ENCODE results near the gene KIAA1217. TPM values are rescaled to one million over a fixed set of nuclear protein-coding genes. Genes with fewer than 3 reads are reported as not detected.
"Not testable (repeated sequence)": the region's sequence is repeated elsewhere in the genome, so short reads cannot be mapped to it uniquely, and the experiment has no call there.

KIAA1217 gene
- total RNA-seq, 1 experiment from 2014 or later: 4.3 TPM

DNA sequence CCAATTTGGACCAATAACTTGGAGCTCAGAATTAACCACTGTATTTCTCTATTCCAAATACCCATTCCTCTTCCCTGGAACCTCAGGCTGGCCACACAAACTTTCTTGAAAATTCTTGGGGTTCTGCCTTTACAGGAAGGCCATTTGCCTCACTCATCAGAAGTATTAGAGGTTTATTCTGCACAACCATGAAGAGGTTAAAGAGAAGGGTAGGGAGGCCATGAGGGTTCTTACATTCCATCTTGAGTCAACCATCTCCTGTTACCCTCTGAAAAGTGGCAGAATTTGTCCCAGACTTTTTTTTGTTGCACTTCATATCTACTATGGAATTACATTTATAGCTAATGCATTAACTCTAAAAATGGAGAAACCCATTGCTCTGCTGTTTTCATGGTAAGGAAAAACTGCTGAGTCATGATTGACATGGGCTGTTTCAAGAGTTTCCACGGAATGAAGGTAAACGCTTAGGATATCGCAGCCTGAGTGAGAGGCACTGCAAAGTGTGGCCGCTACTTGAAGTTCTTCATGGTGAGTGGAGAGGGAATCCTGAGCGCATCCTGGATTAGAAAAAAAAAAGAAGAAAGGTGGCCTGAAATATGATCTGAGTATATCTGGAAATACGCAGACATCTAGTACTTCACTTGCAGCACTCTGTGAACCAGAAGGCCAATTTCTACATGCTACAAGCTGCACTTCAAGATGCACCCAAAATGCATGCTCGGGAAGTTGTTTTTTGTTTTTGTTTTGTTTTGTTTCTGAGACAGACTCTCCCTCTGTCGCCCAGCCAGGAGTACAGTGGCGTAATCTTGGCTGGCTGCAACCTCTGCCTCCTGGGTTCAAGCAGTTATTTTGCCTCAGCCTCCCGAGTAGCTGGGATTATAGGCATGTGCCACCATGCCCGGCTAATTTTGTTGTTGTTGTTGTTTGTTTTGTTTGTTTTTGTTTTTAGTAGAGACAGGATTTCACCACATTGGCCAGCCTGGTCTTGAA is 83.7 kb downstream of the KIAA1217 start:
- no peak for DNase-seq (ENCODE audit: low read depth)

GRCh38 chr10:24299578-24300260 is 90.8 kb downstream of the KIAA1217 start:
- DNase-seq (ENCODE audit: low read depth): peak; percentile 35

GRCh38 chr10:24303522-24304310 is 94.8 kb downstream of the KIAA1217 start:
- DNase-seq (ENCODE audit: low read depth): no peak

DNA sequence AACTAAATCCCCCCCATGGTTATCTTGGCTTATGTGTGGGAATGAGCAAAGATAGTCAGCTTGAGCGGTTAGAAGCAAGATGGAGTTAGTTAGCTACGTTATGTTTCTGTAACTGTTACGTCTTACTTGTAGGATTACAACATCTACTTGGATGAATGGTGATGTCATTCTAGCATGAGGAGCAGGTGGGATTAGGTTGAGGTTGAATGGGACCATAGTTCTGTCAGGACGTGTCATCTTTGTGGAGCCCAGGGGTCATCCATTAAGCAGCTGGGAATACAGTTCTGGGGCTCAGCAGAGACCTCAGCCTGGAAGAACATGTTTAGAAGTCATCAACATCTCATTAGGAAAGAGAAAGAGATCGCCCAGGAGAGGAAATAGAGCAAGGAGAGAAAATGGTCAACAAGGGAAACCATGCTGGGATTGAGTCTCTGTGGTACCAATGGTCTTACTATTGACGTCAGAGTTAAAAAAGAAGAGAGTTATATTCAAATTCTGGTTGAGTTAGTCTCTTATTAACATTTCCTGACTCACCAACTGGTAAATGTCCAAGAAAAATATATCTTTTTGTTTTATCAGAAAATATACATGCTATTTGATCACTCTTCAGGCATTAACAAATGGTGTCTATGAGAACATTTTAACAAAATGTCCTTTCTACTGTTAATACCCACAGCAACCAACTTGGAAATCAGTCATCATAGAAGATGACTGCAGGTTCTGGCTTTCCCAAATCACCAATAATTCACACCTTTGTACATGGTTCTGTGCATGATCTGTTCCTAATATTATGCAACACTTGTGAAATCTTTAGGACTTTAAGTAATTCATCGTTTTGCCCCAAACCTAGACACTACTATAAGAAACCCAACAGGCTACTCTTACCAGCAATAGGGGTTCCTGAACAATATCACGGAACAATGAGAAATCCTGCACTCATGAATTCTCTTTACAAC is 96.9 kb downstream of the KIAA1217 start:
- no peak for DNase-seq (ENCODE audit: low read depth)

GRCh38 chr10:24306507-24306875 is 97.6 kb downstream of the KIAA1217 start:
- DNase-seq (ENCODE audit: low read depth): no peak

DNA sequence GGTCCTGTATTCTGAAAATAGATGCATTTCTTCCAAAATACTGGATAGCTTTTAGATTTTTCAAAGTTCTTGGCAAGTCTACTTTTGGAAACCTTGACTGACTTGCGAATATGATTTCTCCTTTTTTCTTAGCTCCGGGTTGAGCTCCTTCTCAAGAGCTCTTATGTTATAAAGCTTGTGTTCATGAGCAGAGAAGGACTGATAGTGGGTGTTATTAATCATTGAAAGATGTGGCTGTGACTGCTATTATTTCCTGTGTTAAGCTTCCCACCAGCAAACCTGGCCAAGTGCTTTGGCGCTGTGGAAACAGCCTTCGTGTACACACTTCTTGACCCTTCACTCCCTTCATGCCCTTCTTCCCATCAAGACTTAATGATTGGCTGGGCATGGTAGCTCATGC is 98.2 kb downstream of the KIAA1217 start:
- no peak for DNase-seq (ENCODE audit: low read depth)

DNA sequence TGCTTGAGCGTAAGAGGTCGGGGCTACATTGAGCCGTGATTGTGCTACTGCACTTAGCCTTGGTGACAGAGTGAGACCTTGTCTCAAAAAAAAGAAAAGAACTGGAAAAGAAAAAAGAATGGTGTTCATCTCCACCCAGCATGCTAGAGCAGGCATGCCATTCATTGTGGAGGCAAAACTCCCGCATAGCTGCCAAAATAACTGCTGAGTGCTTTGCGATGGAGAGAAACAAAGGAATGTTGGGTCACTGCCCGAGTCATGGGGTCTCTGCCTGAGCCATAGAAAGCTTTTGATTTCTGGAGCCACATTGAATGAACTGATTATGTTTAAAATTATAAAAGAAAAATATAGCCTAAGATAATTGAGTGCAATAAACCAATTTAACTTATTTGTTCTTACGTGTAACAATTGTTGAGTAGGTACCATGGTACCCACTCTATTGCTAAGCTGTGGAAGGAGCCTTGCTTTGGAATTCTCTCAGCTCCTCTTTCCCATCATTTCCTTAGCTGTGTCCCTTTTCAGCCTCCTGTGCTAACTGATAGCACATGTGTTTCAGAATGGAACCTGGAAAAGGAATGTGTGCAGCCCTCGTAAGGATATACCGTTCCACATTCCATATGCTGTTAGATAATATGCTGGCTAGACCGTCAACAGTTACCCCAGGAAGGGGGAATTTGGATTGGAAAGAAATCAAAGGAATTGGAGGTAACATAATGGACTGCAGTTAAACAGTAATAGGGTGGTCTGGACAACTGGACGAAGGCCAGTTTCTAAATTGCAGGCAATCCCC is 99.0 kb downstream of the KIAA1217 start:
- no peak for DNase-seq (ENCODE audit: low read depth)

GRCh38 chr10:24310104-24310503 is 101.2 kb downstream of the KIAA1217 start:
- DNase-seq (ENCODE audit: low read depth): peak; percentile 8

GRCh38 chr10:24311888-24312287 is 103.0 kb downstream of the KIAA1217 start:
- DNase-seq (ENCODE audit: low read depth): no peak

DNA sequence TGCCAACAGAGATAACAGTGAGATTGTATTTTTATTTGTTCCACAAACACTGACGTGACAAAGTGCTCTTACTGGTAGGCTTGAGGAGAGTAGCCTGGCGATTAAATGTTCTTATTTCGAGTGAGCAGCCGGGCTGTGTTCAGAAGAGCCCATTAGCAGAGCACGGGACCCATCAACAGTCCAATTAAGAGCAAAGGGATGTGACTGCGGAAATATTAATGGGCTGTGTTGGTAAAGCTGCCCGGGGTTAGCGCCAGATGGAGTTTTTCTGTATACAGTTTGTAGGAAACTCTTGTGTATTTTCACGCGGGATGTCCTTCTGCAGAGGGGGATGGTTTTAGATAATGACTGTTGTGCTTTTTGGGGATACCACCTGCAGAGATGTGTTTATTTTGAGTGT is 104.3 kb downstream of the KIAA1217 start:
- DNase-seq (ENCODE audit: low read depth): no peak

DNA sequence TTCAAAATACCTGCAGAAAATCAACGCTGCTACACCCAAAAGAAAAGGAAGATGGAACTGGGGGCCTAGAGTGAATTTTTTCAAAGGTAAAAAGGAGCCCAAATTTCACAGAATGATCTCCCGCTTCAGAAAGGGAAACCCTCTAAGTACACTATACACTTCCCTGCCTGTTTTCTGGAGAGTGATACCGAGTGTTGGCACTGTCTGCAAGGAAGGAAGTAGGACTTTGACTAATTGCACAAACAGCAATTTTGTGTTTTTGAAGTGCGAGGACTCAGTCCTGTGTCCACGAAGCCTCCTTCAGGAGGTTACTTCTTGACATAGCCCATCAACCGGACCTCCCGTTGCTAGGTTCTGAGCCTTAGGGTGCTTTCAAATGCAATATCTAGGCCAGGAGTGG is 106.3 kb downstream of the KIAA1217 start:
- no peak for DNase-seq (ENCODE audit: low read depth)

- no peak for DNase-seq (ENCODE audit: low read depth)
These were observed 109.6 kb downstream of the KIAA1217 start for GRCh38 chr10:24318517-24318916.

GRCh38 chr10:24320373-24320772 is 111.4 kb downstream of the KIAA1217 start:
- DNase-seq (ENCODE audit: low read depth): no peak

DNA sequence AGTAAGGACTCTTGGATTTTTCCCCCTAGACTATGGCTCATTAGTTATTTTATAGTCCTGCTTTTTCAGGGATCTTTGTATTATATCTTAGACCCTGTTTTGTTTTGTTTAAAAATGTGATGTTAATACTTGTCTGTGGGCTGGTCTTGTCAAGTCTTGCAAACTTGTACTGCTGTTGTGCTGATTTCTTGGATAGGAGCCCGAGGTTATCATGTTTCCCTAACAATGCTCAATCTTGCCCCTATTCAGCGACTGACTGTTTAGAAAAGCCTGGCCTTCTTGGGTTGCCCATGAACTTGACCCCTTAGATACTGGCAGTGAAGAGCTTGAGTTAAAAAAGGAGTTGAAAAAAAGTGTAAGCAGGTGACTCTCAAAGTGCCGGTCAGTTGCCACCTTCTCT is 115.7 kb downstream of the KIAA1217 start:
- DNase-seq (ENCODE audit: low read depth): no peak

- peak; percentile 64 for DNase-seq (ENCODE audit: low read depth)
These were observed 122.5 kb downstream of the KIAA1217 start for GRCh38 chr10:24331457-24331856.

DNA sequence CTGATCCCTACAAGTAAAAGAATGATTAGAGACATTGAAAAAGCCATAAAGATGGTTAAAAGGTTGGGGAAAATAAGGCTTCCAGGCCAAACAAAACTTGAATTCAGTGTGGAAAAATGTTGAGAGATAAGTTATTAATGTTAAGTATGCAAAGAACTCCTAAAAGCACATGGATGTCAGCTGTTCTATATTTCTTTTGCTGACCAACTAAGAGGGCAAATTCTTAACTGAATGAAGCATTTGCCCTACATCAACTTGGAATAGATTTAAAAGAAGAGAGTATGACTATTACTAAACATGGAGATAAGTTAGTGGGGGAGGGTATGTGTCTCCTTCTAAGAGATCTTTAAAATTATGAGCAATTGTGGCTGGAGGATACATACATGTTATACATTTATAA is 124.8 kb downstream of the KIAA1217 start:
- no peak for DNase-seq (ENCODE audit: low read depth)

GRCh38 chr10:24334279-24334939 is 125.5 kb downstream of the KIAA1217 start:
- no peak for DNase-seq (ENCODE audit: low read depth)

GRCh38 chr10:24337723-24338122 is 128.8 kb downstream of the KIAA1217 start:
- DNase-seq (ENCODE audit: low read depth): not testable (repeated sequence)

- no peak for DNase-seq (ENCODE audit: low read depth)
These were observed 130.4 kb downstream of the KIAA1217 start for GRCh38 chr10:24339387-24339786.

DNA sequence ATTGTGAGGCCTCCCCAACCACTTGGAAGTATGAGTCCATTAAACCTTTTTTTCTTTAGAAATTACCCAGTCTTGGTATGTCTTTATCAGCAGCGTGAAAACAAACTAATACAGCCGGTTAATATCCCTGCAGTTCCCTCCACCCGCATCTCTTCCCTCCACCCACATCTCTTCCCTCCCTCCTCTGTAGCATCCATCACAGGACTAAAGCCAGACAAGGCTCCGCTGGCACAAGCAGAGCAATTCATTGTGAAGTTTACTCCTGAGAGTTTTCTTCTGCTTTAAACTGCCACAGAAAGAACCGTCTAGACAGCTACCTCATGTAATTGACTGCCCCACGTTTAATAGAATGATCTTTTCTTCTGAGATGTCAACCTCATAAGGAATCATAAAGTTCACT is 131.5 kb downstream of the KIAA1217 start:
- no peak for DNase-seq (ENCODE audit: low read depth)
